Retina (tissue), 1 donor: ENCODE data around the gene FAF1.

Experiments
- DNase-seq: peaks from one replicate; pipeline ENCODE4 v3.0.0-alpha.2; 2016

FAF1 gene

DNA sequence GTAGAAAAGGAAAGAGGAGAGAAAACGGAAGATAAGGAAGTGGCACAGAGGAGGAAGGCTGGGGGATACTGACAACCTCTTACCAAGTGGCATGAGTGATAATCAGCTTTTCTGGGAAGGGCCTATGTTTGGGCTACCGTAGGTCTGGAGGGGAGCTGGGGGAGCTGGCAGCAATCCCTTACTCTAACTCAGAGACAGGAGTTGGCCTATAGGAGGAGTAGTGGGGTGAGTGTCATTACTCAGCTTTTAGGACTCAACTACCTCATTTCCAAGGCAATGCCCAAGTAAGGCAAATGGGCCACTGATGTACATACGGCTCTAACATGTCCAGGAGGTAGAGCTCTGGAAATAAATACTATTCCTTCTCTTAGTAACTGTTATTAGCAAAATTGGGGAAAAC is 488.1 kb downstream of the FAF1 start:
- DNase-seq, result no peak

DNA sequence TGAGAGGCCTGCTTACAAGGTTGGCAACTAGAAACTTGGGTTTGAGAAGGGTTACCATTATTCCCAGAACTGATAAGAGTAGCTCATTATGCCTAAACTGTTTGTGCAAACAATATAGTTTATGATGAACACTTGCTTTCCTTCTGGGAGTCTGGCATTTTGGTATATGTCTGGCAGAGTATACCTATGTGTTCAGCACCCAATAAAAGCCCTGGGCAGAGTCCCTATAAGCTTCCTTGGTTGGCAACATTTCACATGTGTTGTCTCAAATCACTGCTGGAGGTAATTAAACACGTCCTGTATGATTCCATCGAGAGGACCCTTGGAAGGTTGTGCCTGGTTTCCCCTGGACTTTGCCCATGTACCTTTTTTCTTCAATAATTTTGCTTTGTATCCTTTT is 497.1 kb downstream of the FAF1 start:
- DNase-seq, result no peak

- DNase-seq, result no peak
Observed at GRCh38 chr1:50458507-50458906, 501.6 kb downstream of the FAF1 start.

GRCh38 chr1:50454911-50455310 is 505.2 kb downstream of the FAF1 start:
- DNase-seq, result no peak

DNA sequence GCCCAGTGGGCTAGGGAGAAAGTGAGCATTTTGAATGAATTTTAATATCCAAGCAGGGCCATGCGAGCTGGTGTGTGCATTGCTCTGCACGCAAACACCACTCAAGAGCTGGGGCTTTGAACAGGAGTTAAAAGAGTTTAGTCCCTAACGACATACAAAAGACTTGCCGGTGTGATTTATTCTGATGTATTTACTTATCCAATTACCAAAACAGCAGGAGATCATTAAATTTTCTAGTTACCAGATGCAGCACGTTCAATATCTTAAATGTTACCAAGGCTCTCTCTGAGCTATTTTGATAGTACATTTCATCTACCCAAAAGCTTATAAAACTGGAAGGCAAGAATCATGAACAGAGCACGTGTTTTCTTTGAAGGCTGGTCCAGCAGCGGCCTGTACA is 506.8 kb downstream of the FAF1 start:
- DNase-seq, result no peak

DNA sequence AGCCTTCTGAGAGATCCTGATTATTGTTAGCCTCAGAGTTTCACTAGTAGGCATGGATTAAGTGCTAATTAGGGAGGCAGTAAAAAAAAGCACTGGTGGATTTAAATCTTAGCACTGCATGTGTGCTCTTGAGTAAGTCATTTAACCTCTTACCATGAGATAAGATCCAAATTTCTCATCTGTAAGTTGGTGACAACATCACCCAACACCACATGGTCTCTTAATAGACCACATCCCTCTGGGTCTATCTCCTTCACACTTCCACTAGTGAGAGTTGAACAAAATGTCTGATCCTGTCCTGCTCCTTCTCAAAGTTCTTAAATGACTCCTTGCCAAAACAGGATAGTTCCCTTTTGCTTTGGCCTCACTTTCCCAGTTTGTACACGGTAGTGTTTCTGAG is 507.4 kb downstream of the FAF1 start:
- no peak for DNase-seq

DNA sequence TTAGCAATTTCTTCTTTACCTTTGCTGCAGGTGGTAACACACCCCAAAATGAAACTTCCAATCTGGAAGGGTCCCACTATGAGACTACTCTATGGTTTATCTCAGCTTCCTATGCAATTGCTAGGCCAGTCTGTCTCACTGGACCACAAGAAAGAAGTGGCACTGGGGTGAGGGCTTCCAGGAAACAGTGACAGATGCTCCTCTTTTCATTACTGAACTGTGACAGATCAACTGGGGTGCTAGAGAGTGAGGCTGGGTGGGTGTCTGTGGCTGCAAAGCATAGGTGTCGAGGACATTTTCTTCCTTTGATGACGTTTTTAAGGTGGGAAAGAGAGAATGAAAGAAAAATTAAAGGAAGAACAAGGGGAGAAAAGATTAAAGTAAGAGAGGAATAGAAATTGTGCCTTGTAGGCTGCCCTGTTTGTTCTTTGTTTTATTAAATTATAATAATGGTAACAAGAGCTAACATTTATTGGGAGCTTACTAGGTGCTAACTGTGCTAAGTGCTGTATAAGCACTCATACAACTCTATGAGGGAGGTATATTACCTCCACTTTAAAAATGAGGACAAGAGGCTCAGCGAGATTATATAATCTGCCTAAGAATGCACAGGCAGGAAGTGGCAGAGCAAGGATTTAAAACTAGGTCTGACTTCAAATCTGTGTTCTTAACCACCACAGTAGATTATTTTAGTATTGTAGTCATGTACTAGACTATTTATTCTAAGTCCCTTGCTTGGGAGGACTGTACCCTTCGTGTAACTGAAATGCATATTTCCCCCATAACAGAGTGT is 509.0 kb downstream of the FAF1 start:
- DNase-seq, result no peak

- DNase-seq, result no peak
Observed at GRCh38 chr1:50447961-50448360, 512.1 kb downstream of the FAF1 start.

- no peak for DNase-seq
Observed at GRCh38 chr1:50441183-50441582, 518.9 kb downstream of the FAF1 start.

DNA sequence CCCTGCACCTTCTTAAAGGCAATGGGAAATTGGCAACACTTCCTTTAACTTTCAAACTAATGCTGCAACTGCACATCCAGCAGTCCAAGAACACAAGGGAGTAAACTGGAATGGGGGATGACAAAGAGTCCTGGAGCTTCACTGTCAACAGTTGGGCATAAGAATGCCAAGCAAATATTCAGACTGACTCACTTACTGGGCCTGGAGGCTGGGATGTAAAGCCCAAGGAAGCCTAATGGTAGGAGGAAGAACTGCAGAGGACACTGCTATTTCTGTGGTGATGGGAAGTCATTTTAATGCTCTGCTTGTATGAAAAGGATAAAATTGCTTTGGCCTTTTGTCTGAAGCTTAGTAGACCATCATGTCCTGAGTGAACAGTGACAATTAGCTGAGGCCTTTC is 521.1 kb downstream of the FAF1 start:
- no peak for DNase-seq

GRCh38 chr1:50436489-50436888 is 523.6 kb downstream of the FAF1 start:
- DNase-seq, result no peak

DNA sequence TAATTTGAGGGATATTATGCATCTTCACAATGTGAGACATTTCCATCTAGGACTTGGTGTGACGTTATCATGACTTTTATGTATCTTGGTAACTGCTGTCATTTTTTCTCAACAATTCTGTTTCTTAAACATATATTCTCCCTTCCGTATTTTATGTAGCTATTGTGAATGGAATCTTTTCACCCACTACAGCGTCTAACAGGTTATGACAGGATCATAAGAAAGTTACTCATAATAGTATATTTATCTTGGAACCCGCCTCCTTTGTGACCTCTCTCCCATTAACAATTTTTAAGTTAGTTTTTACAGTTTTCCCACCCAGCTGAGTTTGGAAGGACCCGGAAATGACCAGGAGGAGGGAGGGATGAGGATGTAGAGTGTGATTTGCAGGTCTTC is 530.1 kb downstream of the FAF1 start:
- no peak for DNase-seq

GRCh38 chr1:50427818-50428779 is 532.0 kb downstream of the FAF1 start:
- DNase-seq, result peak; percentile 81

GRCh38 chr1:50427086-50427817 is 532.8 kb downstream of the FAF1 start:
- peak; percentile 81 for DNase-seq

- DNase-seq, result no peak
Observed at GRCh38 chr1:50426702-50427085, 533.4 kb downstream of the FAF1 start.

DNA sequence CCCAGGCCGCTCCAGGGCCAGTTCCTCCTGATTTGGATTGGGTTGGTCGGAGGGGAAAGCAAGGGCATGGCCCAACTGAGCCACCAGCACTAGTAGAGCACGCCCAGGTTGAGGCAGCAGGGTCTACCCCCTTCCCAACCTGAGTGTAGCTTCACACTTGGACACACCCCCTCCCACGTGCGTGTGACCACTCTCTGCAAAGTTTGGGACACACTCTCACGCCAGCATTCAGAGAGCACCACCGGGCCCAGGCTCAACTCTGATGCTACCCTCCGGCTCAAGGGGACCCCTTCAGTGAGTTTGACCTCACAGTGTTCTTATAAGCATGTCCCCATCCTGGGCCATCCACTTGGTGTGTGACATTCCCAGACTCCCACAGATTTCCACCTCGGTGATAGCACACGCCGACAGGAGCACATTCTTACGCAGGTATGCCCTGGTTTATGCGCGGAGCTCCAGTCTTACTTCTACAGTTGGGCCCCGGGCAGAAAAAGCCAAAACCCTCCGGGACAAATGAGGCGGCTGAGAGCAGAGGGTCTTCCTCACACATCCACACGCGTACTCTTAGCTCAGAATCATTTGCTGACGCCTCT is 533.9 kb downstream of the FAF1 start:
- peak; percentile 58 for DNase-seq

DNA sequence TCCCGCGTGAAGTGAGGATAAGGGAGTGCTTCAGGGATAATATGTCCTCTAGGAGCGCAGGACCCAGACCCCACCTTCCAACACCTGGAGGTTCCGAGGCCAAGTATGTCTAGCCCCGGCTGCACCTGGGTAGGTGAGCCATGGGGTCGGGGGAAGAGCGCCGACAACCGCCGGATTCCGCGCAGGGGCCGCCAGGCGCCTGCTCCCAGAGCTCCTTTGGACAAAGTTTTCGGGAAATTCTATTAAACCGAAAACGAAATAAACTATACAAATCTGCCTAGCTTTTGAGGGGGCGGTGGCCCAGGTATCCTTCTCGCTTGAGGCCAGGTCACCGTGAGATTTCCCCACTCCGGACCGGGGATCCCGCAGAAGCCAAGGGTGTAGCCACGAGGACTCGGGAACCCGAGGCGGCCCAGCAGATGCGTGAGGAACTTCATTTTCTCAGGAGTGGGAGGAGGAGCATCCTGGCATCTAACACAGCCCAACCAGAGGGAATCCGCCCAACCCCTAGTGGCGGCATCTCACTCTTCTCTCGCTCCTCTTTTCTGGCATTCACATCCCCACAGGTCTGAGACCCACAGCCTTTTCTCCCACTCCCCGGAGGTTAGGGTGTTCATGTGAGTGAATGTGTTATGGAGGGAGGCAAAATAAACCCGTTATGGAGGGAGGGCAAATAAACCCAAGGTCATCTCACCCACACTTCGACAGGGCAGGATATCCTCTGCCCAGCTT is 534.5 kb downstream of the FAF1 start:
- DNase-seq, result peak; percentile 79

- DNase-seq, result peak; percentile 69
Observed at GRCh38 chr1:50424884-50425375, 535.1 kb downstream of the FAF1 start.

DNA sequence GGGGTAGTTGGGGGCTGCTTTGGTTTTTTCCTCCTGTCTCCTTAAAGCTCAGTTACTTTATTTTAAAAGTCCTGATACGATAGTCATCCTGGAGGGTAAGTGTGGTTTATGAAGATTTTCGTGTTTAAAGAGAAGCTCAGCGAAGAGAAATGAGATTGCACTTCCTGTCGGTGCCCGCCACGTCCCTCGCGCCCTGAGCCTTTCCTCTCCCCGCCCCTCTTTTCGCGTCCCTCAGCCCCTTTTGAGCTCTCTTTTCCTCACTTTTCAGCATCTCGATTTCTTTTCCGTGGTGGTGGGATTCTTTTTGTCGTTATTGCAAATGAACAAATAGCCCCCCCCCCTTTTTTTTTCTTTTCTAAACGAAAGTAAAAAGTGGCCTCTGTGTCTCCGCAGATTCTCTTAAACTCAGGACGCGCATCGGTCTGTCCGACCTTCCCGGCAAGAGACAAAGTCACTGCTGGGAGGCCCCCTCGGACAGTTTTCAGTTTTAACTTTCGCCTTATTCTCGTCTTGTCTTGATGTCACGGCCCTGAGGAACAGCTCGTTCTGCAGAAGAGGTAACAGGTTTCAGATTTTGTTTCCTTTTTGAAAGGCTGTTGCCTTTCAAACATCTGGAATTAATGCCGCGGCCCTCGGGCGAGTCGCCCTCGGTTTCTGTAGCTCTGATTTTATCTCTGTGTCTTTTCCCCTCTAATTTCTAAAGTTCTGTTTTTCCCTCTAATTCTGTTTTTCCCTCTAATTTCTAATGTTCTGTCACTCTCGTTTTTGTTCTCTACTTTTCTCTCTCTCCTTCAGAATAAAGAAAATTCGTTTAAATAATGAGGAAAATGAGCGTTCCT is 535.8 kb downstream of the FAF1 start:
- peak; percentile 60 for DNase-seq

DNA sequence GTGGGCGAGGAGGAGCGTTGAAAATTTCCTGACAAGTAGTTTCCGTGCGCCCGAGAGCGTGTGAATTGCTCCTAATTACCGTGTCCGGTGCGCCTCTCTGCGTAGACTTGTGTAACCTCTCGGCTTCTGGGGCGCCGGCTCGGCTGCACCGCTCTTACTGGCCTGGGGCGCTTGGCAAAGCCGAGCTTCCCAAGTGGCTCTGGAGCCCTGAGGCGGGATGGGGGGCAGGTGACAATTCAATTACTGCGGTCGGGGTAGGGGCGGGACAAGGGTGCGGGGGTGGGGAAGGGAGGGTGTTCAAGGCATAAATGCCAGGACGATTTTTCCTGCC is 536.4 kb downstream of the FAF1 start:
- DNase-seq, result no peak
